Astrocyte (in vitro differentiated cells and primary cell): ENCODE results near the gene MCF2L. TPM values are rescaled to one million over a fixed set of nuclear protein-coding genes. Genes with fewer than 3 reads are reported as not detected.

Experiments
- DNase-seq: peaks from one replicate; pipeline ENCODE4 v3.0.0-alpha.2; 2010; ENCODE audit warnings: low read depth
- FAIRE-seq: peaks from 2 replicates; lab custom pipeline; 2011; peaks lifted over from hg19 to GRCh38; lab: Jason Lieb, UNC
- H2AFZ ChIP-seq: 2 replicates; pipeline ENCODE4 v1.6.0; 2012; ENCODE audit warnings: low read depth, low read length, inconsistent platforms
- H3K27ac ChIP-seq: 2 replicates; pipeline ENCODE4 v1.5.1; 2011; ENCODE audit warnings: low read depth, low read length, inconsistent platforms
- H3K27me3 ChIP-seq: 2 replicates; pipeline ENCODE4 v1.6.0; 2011; ENCODE audit warnings: low read length, inconsistent platforms; ENCODE audit not compliant: insufficient read depth
- H3K36me3 ChIP-seq: 2 replicates; pipeline ENCODE4 v1.5.1; 2011; ENCODE audit warnings: low read length, inconsistent platforms; ENCODE audit not compliant: insufficient read depth
- H3K4me1 ChIP-seq: 2 replicates; pipeline ENCODE4 v1.5.1; 2011; ENCODE audit warnings: low read length, inconsistent platforms; ENCODE audit not compliant: insufficient read depth
- H3K4me2 ChIP-seq: 2 replicates; pipeline ENCODE4 v1.6.0; 2012; ENCODE audit warnings: low read length, inconsistent platforms
- H3K4me3 ChIP-seq: 2 replicates; pipeline ENCODE4 v1.5.1; 2011; ENCODE audit warnings: low read depth, mild to moderate bottlenecking, low read length, inconsistent platforms; ENCODE audit not compliant: insufficient read depth
- H3K79me2 ChIP-seq: 2 replicates; pipeline ENCODE4 v1.6.0; 2012; ENCODE audit warnings: mild to moderate bottlenecking, low read length, inconsistent platforms; ENCODE audit not compliant: insufficient read depth
- H3K9ac ChIP-seq: 2 replicates; pipeline ENCODE4 v1.6.0; 2012; ENCODE audit warnings: mild to moderate bottlenecking, low read length, inconsistent platforms
- H3K9me3 ChIP-seq: 2 replicates; pipeline ENCODE4 v1.5.1; 2012; ENCODE audit warnings: low read depth, mild to moderate bottlenecking, low read length, inconsistent platforms; ENCODE audit not compliant: insufficient read depth
- H4K20me1 ChIP-seq: 2 replicates; pipeline ENCODE4 v1.6.0; 2012; ENCODE audit warnings: low read length, inconsistent platforms; ENCODE audit not compliant: insufficient read depth
- H3K27ac Mint-ChIP-seq: one replicate; pipeline ENCODE4 v1.8.0; 2021; ENCODE audit warnings: mild to moderate bottlenecking, mixed read lengths; ENCODE audit not compliant: unreplicated experiment
- H3K27me3 Mint-ChIP-seq: one replicate; pipeline ENCODE4 v1.8.0; 2021; ENCODE audit warnings: low read depth, mixed read lengths; ENCODE audit not compliant: unreplicated experiment
- H3K36me3 Mint-ChIP-seq: one replicate; pipeline ENCODE4 v1.8.0; 2021; ENCODE audit warnings: low read depth, mixed read lengths; ENCODE audit not compliant: unreplicated experiment
- H3K4me1 Mint-ChIP-seq: one replicate; pipeline ENCODE4 v1.8.0; 2021; ENCODE audit warnings: low read depth, mixed read lengths; ENCODE audit not compliant: unreplicated experiment
- H3K4me3 Mint-ChIP-seq: one replicate; pipeline ENCODE4 v1.8.0; 2021; ENCODE audit warnings: mild to moderate bottlenecking, moderate library complexity, mixed read lengths; ENCODE audit not compliant: unreplicated experiment
- H3K9me3 Mint-ChIP-seq: one replicate; pipeline ENCODE4 v1.8.0; 2021; ENCODE audit warnings: mild to moderate bottlenecking, mixed read lengths; ENCODE audit not compliant: unreplicated experiment
- EZH2 ChIP-seq: IDR thresholded peaks from 2 replicates; pipeline ENCODE4 v1.6.1; 2012; ENCODE audit warnings: mild to moderate bottlenecking, low read length, inconsistent platforms; ENCODE audit not compliant: insufficient read depth
- total RNA-seq: library from RNA; stranded (reverse); gene quantifications from 2 replicates; pipeline ENCODE4 v1.2.1, GENCODE V29; 2021
- TF ChIP-seq, protein P1 (sequence below): IDR thresholded peaks from 2 replicates; pipeline ENCODE4 v1.5.1; 2011; ENCODE audit warnings: low read depth, mild to moderate bottlenecking, inconsistent platforms, low read length, moderate library complexity; ENCODE audit not compliant: insufficient read depth

The MCF2L gene
- total RNA-seq, 1 donor from 2014 or later = 3.4 TPM

DNA sequence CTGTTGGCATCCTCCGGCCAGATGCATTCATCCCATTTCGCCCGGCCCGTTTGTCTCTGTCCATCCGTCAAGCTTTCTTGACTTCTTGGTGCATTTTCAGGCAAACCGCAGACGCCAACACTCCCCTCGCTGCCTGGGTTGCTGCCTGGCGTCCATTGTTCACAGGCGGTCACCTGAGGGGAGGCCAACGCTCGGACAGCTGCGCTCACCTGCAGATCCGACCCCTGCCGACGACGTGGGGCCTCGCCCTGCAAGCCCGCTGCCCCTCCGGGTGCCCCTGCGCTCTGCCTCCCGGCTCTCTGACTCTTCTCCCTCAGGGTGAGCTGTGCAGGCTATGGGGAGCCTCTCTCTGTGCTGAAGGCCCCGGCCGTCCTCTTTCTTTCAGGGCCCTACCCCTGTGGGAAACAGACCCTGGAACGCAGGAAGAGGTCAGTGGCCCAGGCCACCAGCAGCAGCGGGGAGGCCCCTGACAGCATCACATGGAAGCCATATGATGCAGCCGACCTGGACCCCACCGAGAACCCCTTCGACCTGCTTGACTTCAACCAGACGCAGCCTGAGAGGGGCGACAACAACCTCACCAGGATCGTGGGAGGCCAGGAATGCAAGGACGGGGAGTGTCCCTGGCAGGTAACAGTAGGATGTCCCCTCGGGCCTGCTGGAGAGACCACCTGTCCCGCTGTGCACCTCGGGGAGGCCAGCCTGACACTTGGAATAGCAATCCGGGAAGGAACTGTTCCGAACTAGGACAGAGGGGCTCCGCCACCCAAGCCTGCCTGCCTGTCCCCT, 174.6 kb downstream of the MCF2L start:
- H3K4me1 Mint-ChIP-seq = no peaks in the 10 kb centered on the region
- H3K4me3 Mint-ChIP-seq = no peak overlapping the region
- no peak for FAIRE-seq
- H4K20me1 ChIP-seq = no peaks in the 10 kb centered on the region
- H3K9ac ChIP-seq = no peak overlapping the region
- TF ChIP-seq, protein P1, sequence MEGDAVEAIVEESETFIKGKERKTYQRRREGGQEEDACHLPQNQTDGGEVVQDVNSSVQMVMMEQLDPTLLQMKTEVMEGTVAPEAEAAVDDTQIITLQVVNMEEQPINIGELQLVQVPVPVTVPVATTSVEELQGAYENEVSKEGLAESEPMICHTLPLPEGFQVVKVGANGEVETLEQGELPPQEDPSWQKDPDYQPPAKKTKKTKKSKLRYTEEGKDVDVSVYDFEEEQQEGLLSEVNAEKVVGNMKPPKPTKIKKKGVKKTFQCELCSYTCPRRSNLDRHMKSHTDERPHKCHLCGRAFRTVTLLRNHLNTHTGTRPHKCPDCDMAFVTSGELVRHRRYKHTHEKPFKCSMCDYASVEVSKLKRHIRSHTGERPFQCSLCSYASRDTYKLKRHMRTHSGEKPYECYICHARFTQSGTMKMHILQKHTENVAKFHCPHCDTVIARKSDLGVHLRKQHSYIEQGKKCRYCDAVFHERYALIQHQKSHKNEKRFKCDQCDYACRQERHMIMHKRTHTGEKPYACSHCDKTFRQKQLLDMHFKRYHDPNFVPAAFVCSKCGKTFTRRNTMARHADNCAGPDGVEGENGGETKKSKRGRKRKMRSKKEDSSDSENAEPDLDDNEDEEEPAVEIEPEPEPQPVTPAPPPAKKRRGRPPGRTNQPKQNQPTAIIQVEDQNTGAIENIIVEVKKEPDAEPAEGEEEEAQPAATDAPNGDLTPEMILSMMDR = no peak
- TF ChIP-seq EZH2 = no peak
- H2AFZ ChIP-seq = no peak overlapping the region
- no peaks in the 10 kb centered on the region for H3K27me3 ChIP-seq
- H3K4me3 ChIP-seq = no peak overlapping the region
- H3K79me2 ChIP-seq = no peaks in the 10 kb centered on the region
- H3K9me3 ChIP-seq = no peaks in the 10 kb centered on the region
- no peaks in the 10 kb centered on the region for H3K9me3 Mint-ChIP-seq
- no peaks in the 10 kb centered on the region for H3K4me1 ChIP-seq
- H3K27ac ChIP-seq = no peak overlapping the region
- H3K4me2 ChIP-seq = no peak overlapping the region
- H3K36me3 Mint-ChIP-seq = no peaks in the 10 kb centered on the region
- DNase-seq = no peak
- H3K27ac Mint-ChIP-seq = no peak overlapping the region
- no peaks in the 10 kb centered on the region for H3K36me3 ChIP-seq
- H3K27me3 Mint-ChIP-seq = peaks cover 26% of the 10 kb centered on the region

DNA sequence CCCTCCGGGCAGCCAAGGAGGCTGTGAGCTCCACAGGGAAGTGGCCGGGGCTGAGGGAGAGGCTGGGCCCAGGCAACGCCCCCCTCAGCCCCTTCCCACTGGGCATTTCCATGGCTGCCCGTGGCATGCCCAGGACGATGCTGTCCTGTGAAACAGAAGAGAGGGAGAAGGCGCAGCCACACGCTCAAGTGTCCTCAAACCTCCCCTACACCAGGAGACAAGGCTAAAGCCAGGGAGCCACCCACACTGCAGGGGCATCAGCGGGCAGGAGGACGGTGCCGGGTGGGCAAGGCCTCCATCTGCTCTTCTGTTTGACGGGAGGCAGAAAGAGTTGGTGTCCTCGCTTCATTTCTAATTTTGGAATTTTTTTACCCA, 175.2 kb downstream of the MCF2L start:
- H3K27ac Mint-ChIP-seq = no peak overlapping the region
- no peak for FAIRE-seq
- DNase-seq = no peak
- H3K36me3 ChIP-seq = no peaks in the 10 kb centered on the region
- TF ChIP-seq EZH2 = no peak
- TF ChIP-seq, protein P1 = no peak
- H3K9me3 ChIP-seq = no peaks in the 10 kb centered on the region
- H3K9me3 Mint-ChIP-seq = no peaks in the 10 kb centered on the region
- H3K4me2 ChIP-seq = no peak overlapping the region
- no peak overlapping the region for H3K4me3 Mint-ChIP-seq
- H3K4me3 ChIP-seq = no peak overlapping the region
- H3K27me3 ChIP-seq = no peaks in the 10 kb centered on the region
- no peaks in the 10 kb centered on the region for H3K4me1 Mint-ChIP-seq
- no peaks in the 10 kb centered on the region for H3K4me1 ChIP-seq
- peaks cover 24% of the 10 kb centered on the region for H3K27me3 Mint-ChIP-seq
- no peaks in the 10 kb centered on the region for H3K36me3 Mint-ChIP-seq
- H3K27ac ChIP-seq = no peak overlapping the region
- no peak overlapping the region for H3K9ac ChIP-seq
- H4K20me1 ChIP-seq = no peaks in the 10 kb centered on the region
- H3K79me2 ChIP-seq = no peaks in the 10 kb centered on the region
- H2AFZ ChIP-seq = no peak overlapping the region

DNA sequence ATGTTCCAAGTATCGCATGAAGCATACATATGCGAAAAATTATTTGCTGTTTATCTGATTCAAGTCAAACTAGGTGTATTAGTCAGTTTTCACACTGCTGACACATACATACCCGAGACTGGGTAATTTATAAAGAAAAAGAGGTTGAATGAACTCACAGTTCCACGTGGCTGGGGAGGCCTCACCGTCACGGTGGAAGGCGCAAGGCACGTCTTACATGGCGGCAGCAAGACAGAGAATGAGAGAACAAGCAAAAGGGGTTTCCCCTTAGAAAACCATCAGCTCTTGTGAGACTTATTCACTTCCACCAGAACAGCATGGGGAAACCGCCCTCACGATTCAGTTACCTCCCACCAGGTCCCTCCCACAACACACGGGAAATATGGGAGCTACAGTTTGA, 176.5 kb downstream of the MCF2L start:
- Histone ChIP-seq H4K20me1 (no peaks in the 10 kb centered on the region), H3K27ac (no peak overlapping the region), H3K4me2 (no peak overlapping the region), H3K4me1 (no peaks in the 10 kb centered on the region), H3K36me3 (no peaks in the 10 kb centered on the region), H3K27me3 (no peaks in the 10 kb centered on the region), H3K79me2 (no peaks in the 10 kb centered on the region), H3K4me3 (no peak overlapping the region), H2AFZ (no peak overlapping the region), H3K9me3 (no peaks in the 10 kb centered on the region), H3K9ac (no peak overlapping the region)
- no peaks in the 10 kb centered on the region for H3K4me1 Mint-ChIP-seq
- DNase-seq (no peak), FAIRE-seq (no peak)
- no peaks in the 10 kb centered on the region for H3K9me3 Mint-ChIP-seq
- no peak overlapping the region for H3K27ac Mint-ChIP-seq
- H3K27me3 Mint-ChIP-seq = peaks cover 25% of the 10 kb centered on the region
- no peak overlapping the region for H3K4me3 Mint-ChIP-seq
- TF ChIP-seq EZH2 = no peak
- H3K36me3 Mint-ChIP-seq = no peaks in the 10 kb centered on the region
